CD4-positive, alpha-beta T cell treated with Interleukin-15 for 1 hour (primary cell): ENCODE data around the gene RAB7B.

Experiments
- DNase-seq: peaks from one replicate; pipeline ENCODE4 v3.0.0-alpha.2; 2020

RAB7B gene

GRCh38 chr1:205972491-205973168 is 30.6 kb downstream of the RAB7B start:
- no peak for DNase-seq

DNA sequence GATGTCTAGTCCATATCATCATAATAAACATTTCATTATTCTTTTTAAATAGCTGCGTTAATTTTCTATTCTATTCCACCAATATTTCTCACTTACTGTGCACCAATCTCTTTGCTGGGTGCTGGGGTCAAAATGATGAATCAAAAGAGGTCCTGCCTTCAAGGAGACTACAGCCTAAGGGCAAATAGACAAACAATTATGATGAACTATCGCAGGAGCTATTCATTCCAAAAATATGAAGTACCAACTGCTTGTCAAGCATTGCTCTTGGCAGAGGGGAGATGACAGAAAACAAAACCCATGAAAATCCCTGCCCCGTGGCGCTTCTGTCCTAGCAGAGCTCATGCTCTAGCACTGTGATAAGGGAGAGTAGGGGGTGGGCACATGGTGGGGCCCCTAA is 31.1 kb downstream of the RAB7B start:
- DNase-seq, result no peak

- no peak for DNase-seq
Observed at GRCh38 chr1:205971082-205971481, 32.1 kb downstream of the RAB7B start.

GRCh38 chr1:205970486-205970885 is 32.7 kb downstream of the RAB7B start:
- no peak for DNase-seq

- no peak for DNase-seq
Observed at GRCh38 chr1:205969229-205969628, 34.0 kb downstream of the RAB7B start.

DNA sequence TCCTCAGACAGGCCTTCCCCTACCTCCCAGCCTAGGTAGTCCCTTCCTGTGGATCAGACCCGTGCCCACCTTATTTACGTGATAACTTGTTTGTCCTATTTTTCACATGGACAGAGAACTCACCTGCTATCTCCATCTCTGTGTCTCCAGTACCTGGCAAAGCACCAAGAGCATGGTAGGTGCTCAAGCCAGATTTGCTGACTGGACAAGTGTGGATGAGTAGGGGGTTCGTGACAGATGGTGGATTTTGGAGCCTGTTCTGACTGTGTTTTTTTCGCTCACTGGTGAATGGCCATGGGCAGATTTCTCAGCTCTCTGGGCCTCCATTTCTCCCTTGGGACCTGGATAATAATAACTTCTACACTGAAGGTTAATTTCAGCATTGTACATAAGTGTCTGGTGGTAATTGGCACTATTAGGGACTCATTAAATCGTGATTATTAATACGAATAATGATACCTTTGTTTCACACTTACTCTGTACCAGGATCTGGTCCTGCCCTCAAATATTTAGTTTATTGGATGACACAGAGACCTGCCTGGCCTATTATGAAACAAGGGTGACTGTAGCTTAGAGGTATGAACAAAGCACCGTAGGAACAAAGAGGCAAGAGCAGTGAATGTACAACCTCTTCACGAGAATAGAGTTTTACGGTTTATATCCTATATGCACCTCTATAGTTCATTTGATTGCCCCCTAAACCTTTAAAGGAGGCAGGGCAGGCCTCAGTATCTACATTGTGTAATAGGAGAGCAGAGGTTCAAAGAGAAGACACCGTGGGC is 35.5 kb downstream of the RAB7B start:
- no peak for DNase-seq

- no peak for DNase-seq
Observed at GRCh38 chr1:205965036-205965884, 37.9 kb downstream of the RAB7B start.

DNA sequence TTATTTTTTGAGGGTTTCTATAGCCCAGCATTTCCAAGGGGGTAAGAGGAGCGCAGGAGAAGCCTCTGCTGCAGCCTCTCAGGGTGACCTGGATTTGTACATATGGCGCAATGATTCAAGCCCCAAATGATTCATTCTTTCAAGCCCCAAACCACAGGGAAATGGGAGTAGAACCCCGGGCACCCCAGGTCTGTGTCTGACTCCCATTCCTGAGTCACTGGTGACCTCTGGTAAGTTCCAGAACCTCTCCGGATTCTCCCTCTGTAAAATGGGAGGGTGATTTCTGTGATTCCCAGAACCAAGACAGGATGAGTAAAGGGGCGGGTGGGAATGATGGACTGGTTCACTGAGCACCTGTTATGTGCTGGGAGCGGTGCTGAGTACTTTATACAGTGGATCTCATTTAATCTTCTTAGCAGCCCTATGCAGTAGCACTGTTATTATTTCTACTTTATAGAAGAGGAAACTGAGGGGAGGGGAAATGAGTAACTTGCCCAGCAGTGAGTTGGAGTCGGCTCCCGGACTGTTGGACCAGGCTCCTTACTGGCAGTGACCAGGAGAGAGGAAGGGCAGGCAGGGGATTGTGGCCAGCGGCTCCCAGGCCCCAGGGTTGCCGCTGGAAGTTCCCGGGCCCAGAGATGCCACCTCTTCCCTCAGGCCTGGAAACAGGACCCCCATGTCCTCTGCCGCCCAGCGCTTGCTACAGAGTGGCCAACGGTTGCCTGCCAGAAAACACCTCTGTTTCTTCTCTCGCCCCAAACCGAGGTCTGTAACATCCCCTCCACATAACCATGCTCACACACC is 39.6 kb downstream of the RAB7B start:
- DNase-seq, result no peak

GRCh38 chr1:205962821-205963221 is 40.4 kb downstream of the RAB7B start:
- no peak for DNase-seq

- DNase-seq, result no peak
Observed at GRCh38 chr1:205961991-205962820, 41.0 kb downstream of the RAB7B start.

DNA sequence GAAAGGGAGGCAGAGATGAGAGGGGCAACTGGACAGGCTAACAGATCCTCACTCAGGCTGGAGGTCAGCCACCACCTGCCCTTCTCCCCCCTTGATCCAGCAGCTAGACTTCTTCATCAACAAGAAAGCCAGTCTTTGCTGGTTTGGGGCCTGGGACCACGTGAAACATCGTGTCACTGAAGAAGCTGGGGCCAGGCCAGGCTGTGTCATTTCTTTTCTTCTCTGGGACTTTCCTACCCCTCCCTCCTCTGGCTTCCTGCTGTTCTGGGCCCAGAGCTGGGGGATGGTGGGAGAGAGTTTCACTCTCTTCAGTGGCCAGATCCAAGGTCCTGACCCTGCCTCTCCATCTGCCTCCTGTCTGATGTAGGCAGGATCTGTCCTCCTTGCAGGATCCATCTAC is 41.8 kb downstream of the RAB7B start:
- no peak for DNase-seq

GRCh38 chr1:205959789-205960188 is 43.4 kb downstream of the RAB7B start:
- no peak for DNase-seq

GRCh38 chr1:205955499-205955898 is 47.7 kb downstream of the RAB7B start:
- no peak for DNase-seq

GRCh38 chr1:205954819-205955404 is 48.3 kb downstream of the RAB7B start:
- no peak for DNase-seq

GRCh38 chr1:205951746-205952145 is 51.4 kb downstream of the RAB7B start:
- DNase-seq, result no peak

DNA sequence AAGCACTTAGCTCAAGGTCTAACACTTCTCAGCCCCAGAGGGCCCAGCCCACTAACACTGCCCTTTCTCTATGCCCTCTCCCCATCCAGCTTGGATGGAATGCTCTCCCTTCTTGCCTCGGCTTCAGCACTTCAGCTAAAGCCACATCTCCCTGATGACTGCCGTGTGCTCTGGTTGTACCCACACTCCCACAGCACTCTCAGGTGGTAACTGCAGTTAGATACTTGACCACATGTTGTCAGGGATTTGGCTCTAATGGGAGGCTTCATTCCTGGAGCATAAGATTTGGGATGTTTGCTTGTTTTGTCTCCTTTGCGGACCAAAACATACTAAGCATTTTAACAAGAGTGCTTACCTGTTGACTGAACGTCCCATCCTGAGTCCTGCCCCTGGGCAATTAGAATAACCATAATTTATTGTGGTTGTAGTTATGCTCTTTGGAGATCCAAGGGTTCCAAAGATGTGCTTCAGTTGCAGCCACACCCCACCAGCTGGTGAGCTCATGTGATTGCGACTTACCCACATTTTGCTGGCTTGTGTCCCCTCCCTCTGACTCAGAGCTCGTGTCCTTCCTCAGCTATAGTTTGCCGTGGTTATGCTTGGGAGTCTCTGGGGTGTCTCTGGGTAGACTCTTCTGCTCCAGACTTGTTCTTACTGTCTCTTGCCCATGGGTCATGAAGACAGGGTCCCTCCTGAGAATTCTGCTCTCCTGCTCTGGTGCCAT is 52.2 kb downstream of the RAB7B start:
- DNase-seq, result peak; percentile 39

GRCh38 chr1:205950280-205950679 is 52.9 kb downstream of the RAB7B start:
- no peak for DNase-seq

- no peak for DNase-seq
Observed at GRCh38 chr1:205949753-205950152, 53.4 kb downstream of the RAB7B start.

DNA sequence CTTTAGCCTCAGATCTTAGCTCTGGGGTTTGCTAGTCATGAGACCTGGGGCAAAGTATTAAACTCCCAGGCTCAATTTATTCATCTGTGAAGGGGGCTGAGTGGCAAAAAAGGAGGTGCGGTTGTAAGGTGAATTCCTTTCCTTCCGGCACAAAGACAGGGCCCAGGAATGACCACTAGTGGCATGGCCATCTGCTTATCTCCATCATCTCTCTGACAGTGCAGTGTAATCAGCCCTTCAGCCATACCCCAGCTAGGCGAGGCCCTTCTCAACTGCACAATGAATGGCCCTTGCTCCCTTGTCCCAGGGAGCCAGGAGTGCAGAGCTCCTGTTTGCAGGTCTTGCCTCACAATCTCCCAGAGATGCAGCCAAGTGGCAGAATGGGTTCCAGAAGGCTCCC is 54.3 kb downstream of the RAB7B start:
- DNase-seq, result no peak

DNA sequence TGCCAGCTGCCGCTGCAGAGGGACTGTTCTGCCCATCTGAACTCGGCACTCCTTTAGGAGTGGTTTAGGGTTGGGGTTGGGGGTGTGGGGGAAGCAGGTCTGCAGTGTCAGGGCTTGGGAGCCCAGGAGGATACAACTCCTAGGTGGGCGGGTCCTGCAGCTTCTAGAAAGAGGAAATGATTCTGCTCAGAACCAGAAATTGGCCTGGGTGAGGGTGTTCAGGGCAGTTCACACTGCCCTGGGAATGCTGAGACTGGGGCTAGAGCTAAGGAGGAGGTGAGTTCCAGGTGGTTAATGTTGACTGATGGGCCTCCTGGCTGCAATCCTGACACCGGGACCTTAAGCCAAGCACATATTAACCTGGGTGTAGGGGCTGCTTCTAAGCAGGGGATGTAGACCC is 55.2 kb downstream of the RAB7B start:
- no peak for DNase-seq

GRCh38 chr1:205947024-205947423 is 56.2 kb downstream of the RAB7B start:
- no peak for DNase-seq
